GM06990 (cell line): Measurements from ENCODE around the gene DLX3.

Source experiments
- DNase-seq: peaks from one replicate; pipeline ENCODE4 v3.0.0-alpha.2; 2011; ENCODE audit not compliant: insufficient read length; ENCODE audit errors: extremely low read depth
- H3K27me3 ChIP-seq: replicated peaks from 2 replicates; pipeline ENCODE4 v1.6.0; 2011; ENCODE audit warnings: low read length; ENCODE audit not compliant: control insufficient read depth, insufficient read depth
- H3K36me3 ChIP-seq: 2 replicates; pipeline ENCODE4 v1.5.1; 2011; ENCODE audit warnings: low read length; ENCODE audit not compliant: control insufficient read depth, insufficient read depth
- H3K4me3 ChIP-seq: replicated peaks from 2 replicates; pipeline ENCODE4 v1.5.1; 2011; ENCODE audit warnings: low read depth, mild to moderate bottlenecking, control low read depth, low read length
- TF ChIP-seq, protein P1 (sequence below): IDR thresholded peaks from 2 replicates; pipeline ENCODE4 v1.5.1; 2011; ENCODE audit warnings: low read length, control low read depth, mild to moderate bottlenecking, inconsistent platforms; ENCODE audit not compliant: insufficient read depth, poor library complexity, severe bottlenecking

DLX3 gene

DNA sequence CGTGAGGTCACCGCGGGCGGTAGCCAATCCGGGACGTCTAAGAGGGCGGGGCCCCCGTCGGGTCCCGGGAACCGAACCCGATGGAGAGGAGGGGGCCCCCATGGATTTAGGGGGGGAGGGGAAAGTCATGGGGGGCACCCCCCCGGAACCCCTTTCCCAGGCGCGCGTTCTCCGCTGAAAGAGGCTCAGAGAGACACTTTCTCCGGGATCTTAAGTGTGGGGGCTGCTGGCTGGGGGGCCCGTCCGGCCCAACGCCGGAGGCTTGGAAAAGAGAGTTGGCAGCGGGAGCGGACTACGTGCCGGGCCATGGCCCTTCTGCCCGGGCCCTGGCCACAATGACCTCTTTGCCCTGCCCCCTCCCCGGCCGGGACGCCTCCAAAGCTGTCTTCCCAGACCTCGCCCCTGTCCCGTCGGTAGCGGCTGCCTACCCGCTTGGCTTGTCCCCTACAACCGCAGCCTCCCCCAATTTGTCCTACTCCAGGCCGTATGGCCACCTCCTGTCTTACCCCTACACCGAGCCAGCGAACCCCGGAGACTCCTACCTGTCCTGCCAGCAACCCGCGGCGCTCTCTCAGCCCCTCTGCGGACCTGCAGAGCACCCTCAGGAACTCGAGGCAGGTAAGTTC is 25.8 kb downstream of the DLX3 start, which contains the start of gene DLX4:
Gene DLX4 (plus strand): TSS at position 57 of the 626 bp plus-strand sequence. CDS start 279 bp downstream, at position 336.
- peak within 1 kb of the TSS; percentile 69 for H3K4me3 ChIP-seq
- no peak for DNase-seq
- H3K36me3 ChIP-seq: no peaks in the 10 kb centered on the region
- TF ChIP-seq, protein P1, sequence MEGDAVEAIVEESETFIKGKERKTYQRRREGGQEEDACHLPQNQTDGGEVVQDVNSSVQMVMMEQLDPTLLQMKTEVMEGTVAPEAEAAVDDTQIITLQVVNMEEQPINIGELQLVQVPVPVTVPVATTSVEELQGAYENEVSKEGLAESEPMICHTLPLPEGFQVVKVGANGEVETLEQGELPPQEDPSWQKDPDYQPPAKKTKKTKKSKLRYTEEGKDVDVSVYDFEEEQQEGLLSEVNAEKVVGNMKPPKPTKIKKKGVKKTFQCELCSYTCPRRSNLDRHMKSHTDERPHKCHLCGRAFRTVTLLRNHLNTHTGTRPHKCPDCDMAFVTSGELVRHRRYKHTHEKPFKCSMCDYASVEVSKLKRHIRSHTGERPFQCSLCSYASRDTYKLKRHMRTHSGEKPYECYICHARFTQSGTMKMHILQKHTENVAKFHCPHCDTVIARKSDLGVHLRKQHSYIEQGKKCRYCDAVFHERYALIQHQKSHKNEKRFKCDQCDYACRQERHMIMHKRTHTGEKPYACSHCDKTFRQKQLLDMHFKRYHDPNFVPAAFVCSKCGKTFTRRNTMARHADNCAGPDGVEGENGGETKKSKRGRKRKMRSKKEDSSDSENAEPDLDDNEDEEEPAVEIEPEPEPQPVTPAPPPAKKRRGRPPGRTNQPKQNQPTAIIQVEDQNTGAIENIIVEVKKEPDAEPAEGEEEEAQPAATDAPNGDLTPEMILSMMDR: no peak
- H3K27me3 ChIP-seq: peaks cover 6% of the 10 kb centered on the region

- Histone ChIP-seq H3K27me3 (peaks cover 6% of the 10 kb centered on the region), H3K36me3 (no peaks in the 10 kb centered on the region), H3K4me3 (peak overlapping the region; percentile 69)
- DNase-seq: peak; percentile 71
- TF ChIP-seq, protein P1: no peak
These were observed 26.5 kb downstream of the DLX3 start for GRCh38 chr17:49968405-49969133.

DNA sequence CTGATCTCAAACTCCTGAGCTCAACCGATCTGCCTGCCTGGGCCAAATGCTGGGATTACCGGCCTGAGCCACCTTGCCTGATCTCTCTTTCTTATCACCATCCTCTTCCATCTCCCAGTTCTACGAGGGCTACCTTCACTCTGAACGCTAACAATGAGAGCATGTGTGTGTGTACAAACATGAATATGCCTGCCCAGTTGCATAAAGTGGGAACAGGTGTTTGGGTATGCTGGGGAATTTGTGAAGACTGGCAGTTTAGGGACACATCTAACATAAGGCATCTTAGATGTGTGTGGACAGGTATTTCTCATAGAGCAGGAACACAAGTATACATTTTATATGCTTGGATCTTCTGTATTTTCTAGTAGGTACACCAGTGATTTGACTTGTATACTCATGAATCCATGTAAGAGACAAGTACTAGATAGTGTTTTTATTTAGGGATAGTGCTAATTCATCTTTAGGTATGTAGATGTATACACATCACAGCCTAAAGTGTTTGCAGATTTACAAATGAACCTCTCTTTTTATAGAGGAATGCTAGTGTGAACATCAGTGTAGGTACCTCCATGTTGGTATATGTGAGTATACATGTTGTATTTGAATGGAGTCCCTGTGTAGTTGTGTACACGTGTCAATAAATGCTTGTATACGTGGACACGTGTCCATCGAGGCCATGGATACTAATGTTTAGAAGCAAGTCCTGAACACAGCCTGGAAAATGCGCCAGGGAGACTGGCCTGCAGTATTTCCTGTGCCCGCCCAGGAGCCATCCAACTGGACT is 27.2 kb downstream of the DLX3 start:
- no peak for DNase-seq
- H3K27me3 ChIP-seq: peaks cover 6% of the 10 kb centered on the region
- H3K36me3 ChIP-seq: no peaks in the 10 kb centered on the region
- H3K4me3 ChIP-seq: peak overlapping the region; percentile 69; the same call in 1 of the 2 replicates
- TF ChIP-seq, protein P1: no peak

DNA sequence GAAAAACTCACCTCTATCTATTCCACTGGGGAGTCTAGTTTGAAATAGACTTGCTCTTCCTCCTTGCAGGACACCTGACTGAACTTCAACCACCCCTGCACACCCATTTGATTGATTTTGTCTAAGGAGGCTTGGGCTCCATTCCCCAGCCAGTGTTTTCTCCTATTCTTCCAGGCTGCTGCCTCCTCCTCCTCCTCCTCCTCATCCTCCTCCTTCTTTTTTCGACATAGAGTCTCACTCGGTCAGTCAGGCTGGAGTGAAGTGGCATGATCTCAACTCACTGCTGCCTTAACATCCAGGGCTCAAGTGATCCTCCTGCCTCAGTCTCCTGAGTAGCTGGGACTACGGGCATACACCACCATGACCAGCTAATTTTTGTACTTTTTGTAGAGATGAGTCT is 27.8 kb downstream of the DLX3 start:
- Histone ChIP-seq H3K4me3 (no peak overlapping the region), H3K27me3 (peaks cover 7% of the 10 kb centered on the region), H3K36me3 (no peaks in the 10 kb centered on the region)
- DNase-seq: no peak
- TF ChIP-seq, protein P1: no peak

DNA sequence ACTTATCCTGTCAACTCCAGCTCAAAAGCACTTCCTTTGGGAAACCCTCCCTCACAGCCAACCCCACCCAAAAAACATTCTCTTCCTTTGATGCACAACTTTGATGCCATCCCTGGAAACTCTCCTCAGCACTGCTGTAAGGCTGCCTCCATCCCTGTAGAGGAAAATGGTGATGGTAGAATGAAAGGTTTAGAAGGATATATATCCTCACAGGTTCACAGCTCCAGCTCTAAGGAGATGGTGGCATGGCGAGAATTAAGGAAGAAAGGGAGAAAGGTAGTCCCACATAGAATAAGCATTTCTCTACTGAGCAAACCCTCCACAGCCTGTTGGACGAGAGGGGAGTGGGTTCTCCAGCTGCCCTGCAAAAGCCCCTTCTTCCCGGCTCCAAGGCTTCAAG is 28.3 kb downstream of the DLX3 start:
- Histone ChIP-seq H3K36me3 (no peaks in the 10 kb centered on the region), H3K4me3 (no peak overlapping the region), H3K27me3 (peaks cover 7% of the 10 kb centered on the region)
- TF ChIP-seq, protein P1: no peak
- no peak for DNase-seq
